ENCODE measurements around the gene CRLF3.
"Not testable (repeated sequence)": the region's sequence is repeated elsewhere in the genome, so short reads cannot be mapped to it uniquely, and the experiment has no call there.

- not testable (repeated sequence) for TF ChIP-seq CTCF (IDR thresholded peaks at IDR 0.05 in 2 of 3, conservative IDR thresholded peaks at IDR 0.05 in 1 of 3; ENCODE audit: control insufficient read depth in 2 of 3, extremely low read depth in 1 of 3, insufficient read depth in 1 of 3, low read depth in 3 of 3, low read length in 3 of 3); ZBTB40 (IDR thresholded peaks at IDR 0.05; ENCODE audit: borderline replicate concordance); NFYA (IDR thresholded peaks at IDR 0.05; ENCODE audit: borderline replicate concordance, low read depth, low read length); ESRRA (IDR thresholded peaks at IDR 0.05; ENCODE audit: low read length); HDAC2 (IDR thresholded peaks at IDR 0.05); E2F4 (IDR thresholded peaks at IDR 0.05; ENCODE audit: low read depth, low read length)
Measured at GRCh38 chr17:30753291-30753690, 71.2 kb downstream of the CRLF3 start.

Data from GM12878 (cell line).